Hematopoietic multipotent progenitor cell treated with erythropoietin and hydrocortisone succinate and interleukin-3 and kit ligand, for 4 days (in vitro differentiated cells): ENCODE data around the gene EGFR.

Source experiments
- DNase-seq: peaks from one replicate; pipeline ENCODE4 v3.0.0-alpha.2; 2015

EGFR gene

DNA sequence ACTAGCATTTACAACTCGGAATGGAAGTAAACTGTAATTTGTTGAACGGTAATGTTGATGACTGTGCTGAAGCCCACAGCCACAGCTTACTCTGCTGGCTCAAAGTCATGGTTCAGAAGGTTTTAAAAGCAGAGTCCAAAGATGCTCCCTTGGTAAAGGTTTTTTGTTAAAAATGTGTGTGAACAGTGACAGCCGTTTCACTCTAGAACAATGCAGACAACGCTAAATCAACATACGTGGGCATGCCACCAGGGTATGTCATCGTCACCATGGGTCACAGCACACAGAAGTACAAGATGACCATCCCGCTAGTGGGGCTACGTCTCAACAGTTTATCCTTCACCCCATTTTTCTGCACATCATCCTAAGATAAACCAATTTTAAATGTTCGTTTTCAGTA lies 239.8 kb downstream of the EGFR start:
- DNase-seq = no peak

DNA sequence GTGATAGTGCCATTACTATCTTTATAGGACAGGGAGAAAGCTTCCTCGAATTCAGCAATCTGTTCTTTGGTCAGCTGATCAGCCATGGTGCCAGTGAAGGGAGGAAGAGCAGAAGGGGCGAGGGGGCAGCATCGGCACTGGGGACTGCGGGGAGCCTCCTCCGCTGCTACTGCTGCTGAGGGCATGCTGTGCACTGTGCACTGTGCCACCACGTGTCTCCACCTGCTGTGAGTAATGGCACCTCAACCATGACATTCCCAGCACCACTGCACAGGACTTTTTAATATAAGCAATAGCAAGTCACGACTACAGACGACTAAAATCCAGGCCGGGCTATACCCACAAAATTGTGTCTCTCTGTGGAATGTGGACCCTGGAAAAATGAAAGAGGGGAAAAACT lies 241.4 kb downstream of the EGFR start:
- DNase-seq = no peak

DNA sequence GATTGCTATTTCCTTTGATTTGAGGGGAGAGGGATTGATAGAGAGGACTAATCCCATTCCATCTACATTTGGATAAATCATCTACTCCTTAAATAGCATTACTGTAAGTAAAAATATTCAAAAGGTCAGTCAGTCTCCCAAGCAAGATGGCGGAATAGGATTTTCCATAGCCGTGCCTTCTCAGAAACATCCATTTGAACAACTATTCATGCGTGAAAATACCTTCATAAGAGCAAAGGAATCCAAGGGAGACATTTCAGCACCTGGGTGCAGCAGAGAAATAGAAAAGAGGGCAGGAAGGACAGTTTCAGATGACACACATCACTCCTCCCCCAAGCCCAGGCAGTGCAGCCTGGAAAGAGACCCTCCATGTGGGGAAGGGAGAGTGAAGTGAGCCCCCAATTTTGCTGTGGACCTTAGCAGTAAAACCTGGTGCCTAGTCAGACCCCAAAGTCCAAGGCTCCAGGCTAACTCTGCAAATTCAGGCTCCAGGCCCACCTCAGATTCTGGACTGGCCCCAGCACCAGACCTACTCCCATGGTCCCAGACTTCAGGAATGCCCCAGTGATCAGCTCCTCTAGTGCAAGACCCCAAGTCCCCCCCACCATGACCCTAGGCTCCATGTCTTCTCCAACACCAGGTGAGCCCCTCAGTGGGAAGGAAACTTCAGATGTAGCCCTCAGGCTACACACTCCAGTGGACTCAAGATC lies 242.0 kb downstream of the EGFR start:
- DNase-seq = no peak
